Ovary (tissue), 9 donors: ENCODE results near the gene ZMYND8. TPM values are rescaled to one million over a fixed set of nuclear protein-coding genes. Genes with fewer than 3 reads are reported as not detected.

ENCODE experiments used
- DNase-seq, 5 donors: peaks; one replicate each; pipeline ENCODE4 v3.0.0-alpha.2; 2019 to 2020
- H3K27ac ChIP-seq, 2 donors: fragments of 200-600 bp; one replicate each; pipeline versions ENCODE4 v1.5.1 to v1.8.0; 2019 to 2022
- H3K27me3 ChIP-seq: fragments of 200-600 bp; one replicate; pipeline ENCODE4 v1.8.0; 2022
- H3K36me3 ChIP-seq: fragments of 200-600 bp; sonication (generic); one replicate; pipeline ENCODE4 v1.5.1; 2019
- H3K4me1 ChIP-seq: one replicate; pipeline ENCODE4 v1.8.1; 2013; ENCODE audit warnings: mild to moderate bottlenecking, moderate library complexity; ENCODE audit not compliant: insufficient read depth
- H3K4me3 ChIP-seq: fragments of 200-600 bp; sonication (generic); one replicate; pipeline ENCODE4 v1.5.1; 2017
- H3K9me3 ChIP-seq, 2 donors: fragments of 200-600 bp in 1 of 2; sonication (generic) in 1 of 2; one replicate each; pipeline versions ENCODE4 v1.5.1 to v1.8.1; 2013 to 2019; ENCODE audit warnings: mild to moderate bottlenecking in 1 of 2, moderate library complexity in 1 of 2
- CTCF ChIP-seq, 3 donors: fragments of 450-650 bp in 2 of 3; fragments of 200-600 bp in 1 of 3; IDR thresholded peaks; one replicate each; pipeline versions ENCODE4 v1.5.1 to v1.8.0; 2016 to 2022; ENCODE audit warnings: antibody characterized with exemption in 3 of 3, mild to moderate bottlenecking in 1 of 3
- EP300 ChIP-seq: sonication (generic); formaldehyde crosslinking; IDR thresholded peaks from one replicate; pipeline ENCODE4 v1.6.1; 2017; ENCODE audit warnings: antibody characterized with exemption
- POLR2A ChIP-seq: fragments of 450-650 bp; IDR thresholded peaks from one replicate; pipeline ENCODE4 v1.6.1; 2017; ENCODE audit warnings: antibody characterized with exemption, mild to moderate bottlenecking, moderate library complexity
- WGBS, 3 donors: extraction: QIAGEN DNeasy Blood & Tissue Kit in 1 of 3; methylation state at CpG; one replicate each; pipeline versions ENCODE4 v1.1.5 to v1.1.7; 2013 to 2017; 5-methylcytosine and 5-hydroxymethylcytosine counted together
- intact Hi-C, 4 donors: fragments of 100-400 bp; cut with DNase I; formaldehyde crosslinking; loops; one replicate each; pipeline versions ENCODE4 v1.11.0 to v1.15.1; 2022 to 2023
- polyA plus RNA-seq, 2 donors: library from polyadenylated mRNA; stranded (reverse); fragments of 200-250 nt in 1 of 2; fragments of 350-450 nt in 1 of 2; fragmentation: Illumina TruSeq in 1 of 2; extraction: RNeasy Lipid Tissue Mini Kit (QIAGEN cat#74804) in 1 of 2; gene quantifications; one replicate each; pipeline ENCODE4 v1.2.3, GENCODE V29; 2013 to 2014
- total RNA-seq, 7 donors: library from RNA; depleted of rRNA in 2 of 7; stranded (reverse); fragments of >200 nt in 2 of 7; fragmentation: NEBNext Ultra II Directional in 3 of 7; extraction: Animal tissue kit (Norgen Biotek cat#: 25700) in 3 of 7; gene quantifications; one replicate each; pipeline versions ENCODE4 v1.1.0 to v1.2.4, GENCODE V29; 2016 to 2023
- donor health status: DM: no; HTN: no; CAD: no; lungs with moderate emphysema.
- donor health status: DM: no; HTN: no; CAD: no.
- donor health status: Bipolar disorder and iron deficiency.
- donor health status: DM: yes; HTN: yes; CAD: no.
- donor health status: DM: no; HTN: no; CAD: no.
- donor health status: DM: yes; HTN: yes; CAD: no.

The ZMYND8 gene
- total and polyA plus RNA-seq, 9 donors, result 8.3 to 40.7 (median 30.5) TPM

- Histone ChIP-seq H3K4me1 (no peaks in the 10 kb centered on the region), H3K4me3 (no peak overlapping the region), H3K9me3 (no peaks in the 10 kb centered on the region), H3K36me3 (no peaks in the 10 kb centered on the region), H3K27me3 (no peaks in the 10 kb centered on the region), H3K27ac (no peak overlapping the region)
- WGBS, 3 donors, result 85 to 89% (median 86%) methylated on average over 21 of the region's 21 CpGs
- intact Hi-C loops, result no loop called here
- TF ChIP-seq CTCF (IDR thresholded peaks at IDR 0.05) (no peak), POLR2A (no peak), EP300 (no peak)
- no peak for DNase-seq
Measured at GRCh38 chr20:47174456-47175243, 181.8 kb downstream of the ZMYND8 start.

- no peaks in the 10 kb centered on the region for H3K27me3 ChIP-seq
- no peak for TF ChIP-seq CTCF (IDR thresholded peaks at IDR 0.05)
- TF ChIP-seq EP300, result no peak
- no peak for TF ChIP-seq POLR2A
- DNase-seq, result no peak
- intact Hi-C loops, result no loop called here
- no peaks in the 10 kb centered on the region for H3K36me3 ChIP-seq
- no peaks in the 10 kb centered on the region for H3K9me3 ChIP-seq
- no peaks in the 10 kb centered on the region for H3K4me1 ChIP-seq
- H3K4me3 ChIP-seq, result no peak overlapping the region
- 84 to 90% (median 87%) methylated on average over 6 of the region's 6 CpGs for WGBS, 3 donors
- H3K27ac ChIP-seq, result no peak overlapping the region
Measured at GRCh38 chr20:47173596-47174216, 182.8 kb downstream of the ZMYND8 start.

- Histone ChIP-seq H3K4me3 (no peak overlapping the region), H3K27me3 (no peaks in the 10 kb centered on the region), H3K36me3 (no peaks in the 10 kb centered on the region), H3K27ac (no peak overlapping the region), H3K9me3 (no peaks in the 10 kb centered on the region), H3K4me1 (no peaks in the 10 kb centered on the region)
- 91 to 96% (median 92%) methylated on average over 16 of the region's 16 CpGs for WGBS, 3 donors
- DNase-seq, result no peak
- intact Hi-C loops, result no loop called here
- TF ChIP-seq POLR2A, result no peak
- TF ChIP-seq EP300, result no peak
- no peak for TF ChIP-seq CTCF (IDR thresholded peaks at IDR 0.05)
Measured at GRCh38 chr20:47172579-47172978, 183.9 kb downstream of the ZMYND8 start.

GRCh38 chr20:47167846-47168245 lies 188.7 kb downstream of the ZMYND8 start:
- Histone ChIP-seq H3K36me3 (no peaks in the 10 kb centered on the region), H3K27me3 (no peaks in the 10 kb centered on the region), H3K4me1 (no peaks in the 10 kb centered on the region), H3K4me3 (no peak overlapping the region), H3K9me3 (no peaks in the 10 kb centered on the region), H3K27ac (no peak overlapping the region)
- intact Hi-C loops, result no loop called here
- no peak for DNase-seq
- 79 to 87% (median 82%) methylated on average over 9 of the region's 9 CpGs for WGBS, 3 donors
- TF ChIP-seq CTCF (IDR thresholded peaks at IDR 0.05) (no peak), POLR2A (no peak), EP300 (no peak)
